ENCODE measurements around the gene ZBTB37.

The ZBTB37 gene

GRCh38 chr1:173894189-173894588, 26.0 kb downstream of the ZBTB37 start:
- no peak for FAIRE-seq
- TF ChIP-seq POLR2AphosphoS5 (IDR thresholded peaks at IDR 0.05; ENCODE audit: low read depth, low read length) (no peak), PAX5 (IDR thresholded peaks at IDR 0.05; ENCODE audit: insufficient read depth, low read length, severe bottlenecking) (no peak), POU2F2 (IDR thresholded peaks at IDR 0.05; ENCODE audit: low read depth, low read length) (no peak), TAF1 (IDR thresholded peaks at IDR 0.05; ENCODE audit: low read depth, low read length) (no peak), POLR2A (IDR thresholded peaks at IDR 0.05; ENCODE audit: low read depth, low read length) (no peak), SPI1 (IDR thresholded peaks at IDR 0.05; ENCODE audit: low read depth, low read length) (no peak)
- DNase-seq (ENCODE audit: insufficient read length, low spot score): no peak

GRCh38 chr1:173900427-173900826, 32.2 kb downstream of the ZBTB37 start:
- DNase-seq (ENCODE audit: insufficient read length, low spot score) (no peak), FAIRE-seq (peak; percentile 23)
- TF ChIP-seq POU2F2 (IDR thresholded peaks at IDR 0.05; ENCODE audit: low read depth, low read length): no peak
- no peak for TF ChIP-seq PAX5 (IDR thresholded peaks at IDR 0.05; ENCODE audit: insufficient read depth, low read length, severe bottlenecking)
- TF ChIP-seq POLR2A (IDR thresholded peaks at IDR 0.05; ENCODE audit: low read depth, low read length): no peak
- TF ChIP-seq POLR2AphosphoS5 (IDR thresholded peaks at IDR 0.05; ENCODE audit: low read depth, low read length): no peak
- no peak for TF ChIP-seq SPI1 (IDR thresholded peaks at IDR 0.05; ENCODE audit: low read depth, low read length)
- TF ChIP-seq TAF1 (IDR thresholded peaks at IDR 0.05; ENCODE audit: low read depth, low read length): no peak

DNA sequence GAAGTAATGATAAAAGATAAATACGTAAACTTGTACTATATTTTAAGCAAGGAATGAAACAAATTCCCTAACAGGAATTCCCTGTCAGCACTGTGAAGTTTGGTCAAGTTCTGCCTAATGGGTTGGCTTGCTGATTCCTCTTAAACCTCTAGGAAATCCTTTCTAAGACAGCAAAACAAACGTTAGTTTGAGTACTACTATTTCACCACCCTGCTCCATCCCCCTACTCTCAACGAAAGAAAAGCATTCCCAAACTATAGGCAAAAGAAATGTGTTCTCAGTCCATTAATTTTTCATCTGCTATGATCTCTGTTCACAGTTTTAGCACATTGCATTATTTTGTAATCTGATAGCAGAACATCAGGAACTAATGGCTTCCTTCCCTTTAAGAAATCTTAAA, 32.8 kb downstream of the ZBTB37 start:
- DNase-seq (ENCODE audit: insufficient read length, low spot score) (no peak), FAIRE-seq (no peak)
- TF ChIP-seq SPI1 (IDR thresholded peaks at IDR 0.05; ENCODE audit: low read depth, low read length) (no peak), POLR2AphosphoS5 (IDR thresholded peaks at IDR 0.05; ENCODE audit: low read depth, low read length) (no peak)

- TF ChIP-seq POLR2AphosphoS5 (IDR thresholded peaks at IDR 0.05; ENCODE audit: low read depth, low read length): no peak
- TF ChIP-seq POLR2A (IDR thresholded peaks at IDR 0.05; ENCODE audit: low read depth, low read length): no peak
- TF ChIP-seq TAF1 (IDR thresholded peaks at IDR 0.05; ENCODE audit: low read depth, low read length): no peak
- TF ChIP-seq POU2F2 (IDR thresholded peaks at IDR 0.05; ENCODE audit: low read depth, low read length): no peak
- TF ChIP-seq PAX5 (IDR thresholded peaks at IDR 0.05; ENCODE audit: insufficient read depth, low read length, severe bottlenecking): no peak
- TF ChIP-seq SPI1 (IDR thresholded peaks at IDR 0.05; ENCODE audit: low read depth, low read length): no peak
- no peak for DNase-seq (ENCODE audit: insufficient read length, low spot score)
- no peak for FAIRE-seq
Measured at GRCh38 chr1:173903827-173904531, 35.8 kb downstream of the ZBTB37 start.

- TF ChIP-seq POU2F2 (IDR thresholded peaks at IDR 0.05; ENCODE audit: low read depth, low read length): no peak
- TF ChIP-seq POLR2A (IDR thresholded peaks at IDR 0.05; ENCODE audit: low read depth, low read length): no peak
- DNase-seq (ENCODE audit: insufficient read length, low spot score) (no peak), FAIRE-seq (no peak)
Measured at GRCh38 chr1:173913111-173913510, 44.9 kb downstream of the ZBTB37 start.

GRCh38 chr1:173914366-173914871, 46.2 kb downstream of the ZBTB37 start:
- peak; percentile 29 for DNase-seq (ENCODE audit: insufficient read length, low spot score)
- TF ChIP-seq PAX5 (IDR thresholded peaks at IDR 0.05; ENCODE audit: insufficient read depth, low read length, severe bottlenecking) (no peak), POU2F2 (IDR thresholded peaks at IDR 0.05; ENCODE audit: low read depth, low read length) (no peak), POLR2A (IDR thresholded peaks at IDR 0.05; ENCODE audit: low read depth, low read length) (no peak), POLR2AphosphoS5 (IDR thresholded peaks at IDR 0.05; ENCODE audit: low read depth, low read length) (no peak), TAF1 (IDR thresholded peaks at IDR 0.05; ENCODE audit: low read depth, low read length) (no peak), SPI1 (IDR thresholded peaks at IDR 0.05; ENCODE audit: low read depth, low read length) (no peak)
- no peak for FAIRE-seq

DNA sequence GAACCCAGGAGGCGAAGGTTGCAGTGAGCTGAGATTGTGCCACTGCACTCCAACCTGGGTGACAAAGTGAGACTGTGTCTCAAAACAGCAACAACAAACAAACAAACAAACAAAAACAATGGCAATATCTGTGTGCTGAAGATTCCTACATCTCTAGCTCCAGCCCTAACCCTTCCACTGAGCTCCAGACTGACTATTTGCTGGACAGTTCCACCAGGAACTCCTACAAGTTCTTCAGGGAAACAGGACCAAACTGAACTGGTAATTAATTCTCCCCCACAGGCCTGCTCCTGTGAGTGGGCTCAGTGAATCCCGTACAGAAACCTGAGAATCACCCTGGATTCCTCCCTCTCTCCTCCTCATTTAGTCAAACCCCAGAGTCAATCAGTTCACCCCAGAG, 47.4 kb downstream of the ZBTB37 start:
- TF ChIP-seq POLR2A (IDR thresholded peaks at IDR 0.05; ENCODE audit: low read depth, low read length) (no peak), POLR2AphosphoS5 (IDR thresholded peaks at IDR 0.05; ENCODE audit: low read depth, low read length) (no peak), PAX5 (IDR thresholded peaks at IDR 0.05; ENCODE audit: insufficient read depth, low read length, severe bottlenecking) (no peak), POU2F2 (IDR thresholded peaks at IDR 0.05; ENCODE audit: low read depth, low read length) (no peak), TAF1 (IDR thresholded peaks at IDR 0.05; ENCODE audit: low read depth, low read length) (no peak), SPI1 (IDR thresholded peaks at IDR 0.05; ENCODE audit: low read depth, low read length) (no peak)
- FAIRE-seq: no peak

DNA sequence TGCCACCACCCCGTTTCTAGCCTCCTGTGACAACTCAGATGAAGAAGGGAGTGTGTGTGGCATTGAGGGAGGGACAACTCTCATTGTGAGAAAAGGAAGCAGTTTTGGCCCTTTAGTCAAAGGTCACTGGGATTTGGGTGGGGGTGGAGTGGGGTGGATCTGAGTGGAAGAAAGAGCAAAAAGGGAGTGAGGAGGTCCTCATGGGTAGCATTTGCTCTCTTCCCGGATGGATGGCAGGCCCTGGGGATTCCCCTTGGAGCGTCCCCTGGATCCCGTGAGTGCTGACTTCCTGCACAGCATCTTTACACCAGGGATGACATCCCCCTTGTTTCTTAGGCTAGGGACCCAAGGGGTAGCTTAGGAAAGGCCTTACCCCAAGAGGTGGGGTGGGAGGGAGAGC, 48.5 kb downstream of the ZBTB37 start:
- no peak for FAIRE-seq

More for the DNA sequence above, 47.4 kb downstream of the ZBTB37 start:
- no peak for DNase-seq (ENCODE audit: insufficient read length, low spot score)

DNA sequence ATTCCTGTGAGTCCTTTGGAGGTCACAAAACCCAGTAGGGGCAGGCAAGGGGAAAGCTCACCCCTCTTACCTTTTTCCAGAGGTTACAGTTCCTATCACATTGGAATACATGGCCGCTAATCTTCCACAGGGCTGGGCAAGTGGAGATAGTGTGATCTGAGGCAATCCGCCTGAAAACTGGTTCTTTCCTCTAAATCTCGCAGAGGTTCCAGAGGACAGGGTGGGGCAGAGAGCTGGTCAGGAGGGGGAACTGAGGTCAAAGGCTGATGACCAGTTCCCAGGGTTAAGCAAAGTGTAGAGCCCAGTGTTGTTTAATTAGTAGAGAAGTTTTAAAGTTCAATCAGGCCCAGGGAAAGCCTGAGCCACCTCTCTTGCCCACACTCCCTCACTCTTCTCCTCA, 49.0 kb downstream of the ZBTB37 start, which contains the start of gene SERPINC1:
SERPINC1 (minus strand) TSS at position 179 of the 400 bp plus-strand sequence; CDS start at position 111, 68 bp downstream.
- no peak for FAIRE-seq
- TF ChIP-seq TAF1 (IDR thresholded peaks at IDR 0.05; ENCODE audit: low read depth, low read length) (no peak), POLR2AphosphoS5 (IDR thresholded peaks at IDR 0.05; ENCODE audit: low read depth, low read length) (no peak), POLR2A (IDR thresholded peaks at IDR 0.05; ENCODE audit: low read depth, low read length) (no peak), PAX5 (IDR thresholded peaks at IDR 0.05; ENCODE audit: insufficient read depth, low read length, severe bottlenecking) (no peak), SPI1 (IDR thresholded peaks at IDR 0.05; ENCODE audit: low read depth, low read length) (no peak), POU2F2 (IDR thresholded peaks at IDR 0.05; ENCODE audit: low read depth, low read length) (no peak)
- DNase-seq (ENCODE audit: insufficient read length, low spot score): no peak

More for the DNA sequence above, 48.5 kb downstream of the ZBTB37 start:
- DNase-seq (ENCODE audit: insufficient read length, low spot score): no peak
- no peak for TF ChIP-seq POLR2AphosphoS5 (IDR thresholded peaks at IDR 0.05; ENCODE audit: low read depth, low read length)
- TF ChIP-seq POU2F2 (IDR thresholded peaks at IDR 0.05; ENCODE audit: low read depth, low read length): no peak
- no peak for TF ChIP-seq SPI1 (IDR thresholded peaks at IDR 0.05; ENCODE audit: low read depth, low read length)
- TF ChIP-seq POLR2A (IDR thresholded peaks at IDR 0.05; ENCODE audit: low read depth, low read length): no peak
- TF ChIP-seq TAF1 (IDR thresholded peaks at IDR 0.05; ENCODE audit: low read depth, low read length): no peak
- TF ChIP-seq PAX5 (IDR thresholded peaks at IDR 0.05; ENCODE audit: insufficient read depth, low read length, severe bottlenecking): no peak
